HFFc6 (cell line): Measurements from ENCODE around the gene WDR6. TPM values are rescaled to one million over a fixed set of nuclear protein-coding genes. Genes with fewer than 3 reads are reported as not detected.

ENCODE experiments used
- DNase-seq: peaks from one replicate; pipeline ENCODE4 v3.0.0-alpha.2; 2018
- H3K27ac Mint-ChIP-seq: 2 replicates; pipeline ENCODE4 v1.8.0; 2020; ENCODE audit warnings: mild to moderate bottlenecking, mixed read lengths
- H3K27me3 Mint-ChIP-seq: 2 replicates; pipeline ENCODE4 v1.8.0; 2021; ENCODE audit warnings: mild to moderate bottlenecking, moderate library complexity, mixed read lengths; ENCODE audit not compliant: insufficient read depth
- H3K36me3 Mint-ChIP-seq: 2 replicates; pipeline ENCODE4 v1.8.0; 2021; ENCODE audit warnings: low read depth, mixed read lengths
- H3K4me1 Mint-ChIP-seq: 2 replicates; pipeline ENCODE4 v1.8.0; 2020; ENCODE audit warnings: low read depth, mixed read lengths
- H3K4me3 Mint-ChIP-seq: 2 replicates; pipeline ENCODE4 v1.8.0; 2020; ENCODE audit warnings: mild to moderate bottlenecking, moderate library complexity, mixed read lengths
- H3K9me3 Mint-ChIP-seq: 2 replicates; pipeline ENCODE4 v1.8.0; 2020; ENCODE audit warnings: mild to moderate bottlenecking, mixed read lengths
- CTCF ChIP-seq: fragments of 200-600 bp; sonication (generic); IDR thresholded peaks from 2 replicates; pipeline ENCODE4 v1.5.0; 2021; ENCODE audit warnings: antibody characterized with exemption, mild to moderate bottlenecking
- total RNA-seq, 6 experiments: library from RNA; stranded (reverse); fragmentation: NEBNext Ultra II Directional; extraction: Animal tissue kit (Norgen Biotek cat#: 25700); gene quantifications; 2 replicates in 1 of 6; 3 replicates in 5 of 6; pipeline ENCODE4 v1.2.3, GENCODE V29; 2021

WDR6 gene
- total RNA-seq, 6 experiments from 2014 or later, result 107 to 123 (median 115) TPM

GRCh38 chr3:49017229-49017970 is 10.2 kb downstream of the WDR6 start:
- H3K36me3 Mint-ChIP-seq, result peaks cover 18% of the 10 kb centered on the region
- no peaks in the 10 kb centered on the region for H3K9me3 Mint-ChIP-seq
- no peak for DNase-seq
- peaks cover 27% of the 10 kb centered on the region; the same call in 1 of the 2 replicates for H3K4me1 Mint-ChIP-seq
- peaks cover 5% of the 10 kb centered on the region for H3K27me3 Mint-ChIP-seq
- no peak for TF ChIP-seq CTCF
- H3K4me3 Mint-ChIP-seq, result peak overlapping the region; percentile 87
- peak overlapping the region; percentile 68 for H3K27ac Mint-ChIP-seq

- TF ChIP-seq CTCF, result peak; percentile 4; the same call in 1 of the 2 replicates
- Mint-ChIP-seq H3K9me3 (no peaks in the 10 kb centered on the region), H3K36me3 (peaks cover 24% of the 10 kb centered on the region), H3K4me3 (peak within 1 kb of the TSS; percentile 87), H3K4me1 (peaks cover 31% of the 10 kb centered on the region), H3K27me3 (peaks cover 5% of the 10 kb centered on the region), H3K27ac (peak within 1 kb of the TSS; percentile 95)
- DNase-seq, result peak; percentile 50
These were observed 10.9 kb downstream of the WDR6 start, which contains the start of gene DALRD3 for GRCh38 chr3:49017971-49018706. DALRD3 (minus strand) TSS chr3:49018580; CDS start chr3:49018564, 16 bp downstream.

DNA sequence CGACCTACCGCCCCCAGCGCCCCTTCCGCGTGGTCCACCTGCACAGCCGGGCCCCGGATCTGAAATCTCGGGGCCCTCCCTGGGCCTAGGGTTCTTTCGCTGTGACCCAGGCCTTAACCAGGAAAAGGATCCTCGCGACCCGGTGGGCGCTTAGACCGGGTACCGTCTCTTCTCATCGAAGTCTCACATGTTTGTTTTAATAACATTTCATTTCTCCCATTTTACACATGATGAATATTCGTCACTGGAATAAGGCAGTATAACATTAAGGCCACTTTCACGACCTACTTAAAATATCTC is 11.5 kb downstream of the WDR6 start:
- Mint-ChIP-seq H3K9me3 (no peaks in the 10 kb centered on the region), H3K4me1 (peaks cover 36% of the 10 kb centered on the region), H3K27me3 (peaks cover 5% of the 10 kb centered on the region), H3K36me3 (peaks cover 27% of the 10 kb centered on the region), H3K27ac (peak overlapping the region; percentile 88), H3K4me3 (peak overlapping the region; percentile 87)
- no peak for DNase-seq
- TF ChIP-seq CTCF, result no peak

DNA sequence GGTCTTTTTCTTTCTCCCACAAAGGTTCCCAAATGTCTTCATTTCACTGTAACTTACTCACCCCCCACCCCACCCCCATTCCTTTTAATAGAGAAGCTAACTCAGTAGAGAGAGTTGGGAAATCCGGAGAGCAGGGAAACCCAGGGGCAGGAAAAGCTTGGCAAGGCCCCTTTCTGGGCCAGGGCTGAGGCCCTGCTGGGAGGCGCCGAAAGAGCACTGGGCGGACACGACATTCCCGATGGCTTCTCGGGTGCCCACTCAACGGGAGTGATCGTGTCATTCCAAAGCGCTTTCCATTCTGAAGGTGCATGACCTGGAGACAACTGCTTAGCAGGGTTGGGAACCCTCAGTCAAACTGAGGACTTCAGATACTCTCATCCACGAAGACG is 12.7 kb downstream of the WDR6 start:
- peaks cover 2% of the 10 kb centered on the region for H3K27me3 Mint-ChIP-seq
- no peak for TF ChIP-seq CTCF
- H3K4me3 Mint-ChIP-seq, result peak overlapping the region; percentile 94
- H3K27ac Mint-ChIP-seq, result peak overlapping the region; percentile 95
- H3K9me3 Mint-ChIP-seq, result no peaks in the 10 kb centered on the region
- DNase-seq, result no peak
- H3K4me1 Mint-ChIP-seq, result peaks cover 49% of the 10 kb centered on the region
- H3K36me3 Mint-ChIP-seq, result peaks cover 37% of the 10 kb centered on the region

DNA sequence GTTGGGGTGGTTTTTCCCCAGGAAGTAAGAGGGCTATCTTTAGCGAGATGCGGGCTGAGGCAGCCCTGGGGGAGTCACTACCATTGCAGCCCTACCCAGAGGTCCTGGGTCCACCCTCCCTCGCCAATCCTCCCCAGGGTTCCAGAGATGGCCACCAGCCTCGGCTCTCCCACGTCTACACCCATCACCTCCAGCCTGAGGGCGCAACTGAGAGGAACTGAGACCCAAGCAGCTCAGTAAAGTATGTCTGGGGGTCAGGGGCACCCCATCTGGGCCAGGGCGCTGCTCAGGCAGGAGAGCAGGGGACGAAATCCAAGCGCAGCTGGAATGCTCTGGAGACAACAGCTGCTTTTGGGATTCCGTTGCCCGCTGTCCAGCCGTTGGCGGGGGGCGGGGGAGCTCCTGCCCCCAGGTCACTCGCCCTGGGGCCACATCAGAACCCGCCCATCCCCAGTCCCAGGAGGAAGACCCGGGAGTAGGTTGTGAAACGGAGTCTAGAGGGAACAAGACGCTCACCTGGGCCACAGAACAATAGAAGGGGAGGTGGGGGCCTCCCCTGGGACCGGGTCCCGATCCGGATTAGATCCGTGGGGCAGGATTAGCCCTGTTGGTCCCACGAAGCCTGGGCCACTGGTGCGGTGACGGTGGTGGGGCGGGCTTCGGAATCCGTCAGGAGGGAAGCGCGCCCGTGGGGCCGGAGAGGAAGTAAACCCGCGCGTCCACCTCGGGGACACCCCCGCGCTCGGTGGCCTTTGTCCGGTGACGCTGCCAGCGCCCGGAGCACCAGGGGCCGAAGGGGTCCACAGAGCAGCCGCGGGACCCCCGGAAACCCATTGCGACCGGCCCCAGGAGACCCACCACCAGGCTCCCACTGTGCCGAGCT is 13.4 kb downstream of the WDR6 start:
- Mint-ChIP-seq H3K4me3 (peak overlapping the region; percentile 94), H3K4me1 (peaks cover 52% of the 10 kb centered on the region), H3K27ac (peak overlapping the region; percentile 95), H3K27me3 (peaks cover 5% of the 10 kb centered on the region), H3K9me3 (no peaks in the 10 kb centered on the region), H3K36me3 (peaks cover 34% of the 10 kb centered on the region)
- TF ChIP-seq CTCF, result no peak
- no peak for DNase-seq
